KMS-11 (cell line): ENCODE data around the gene MUC5AC.
"Not testable (repeated sequence)": the region's sequence is repeated elsewhere in the genome, so short reads cannot be mapped to it uniquely, and the experiment has no call there.

Experiments
- H2AFZ ChIP-seq: fragments of 200-600 bp; sonication (generic); 2 replicates; pipeline ENCODE4 v1.6.1; 2016; ENCODE audit warnings: antibody characterized with exemption, mixed run types, low read depth
- H3K27ac ChIP-seq: fragments of 200-600 bp; sonication (generic); 2 replicates; pipeline ENCODE4 v1.6.1; 2016; ENCODE audit warnings: mild to moderate bottlenecking, mixed run types
- H3K27me3 ChIP-seq: fragments of 200-600 bp; sonication (generic); 2 replicates; pipeline ENCODE4 v1.6.1; 2017; ENCODE audit warnings: mild to moderate bottlenecking, low read depth, mixed run types, moderate library complexity; ENCODE audit not compliant: insufficient read depth
- H3K36me3 ChIP-seq: fragments of 200-600 bp; sonication (generic); 2 replicates; pipeline ENCODE4 v1.6.1; 2017; ENCODE audit warnings: mild to moderate bottlenecking, mixed run types; ENCODE audit not compliant: insufficient read depth
- H3K4me1 ChIP-seq: fragments of 200-600 bp; sonication (generic); 2 replicates; pipeline ENCODE4 v1.6.1; 2016; ENCODE audit warnings: mild to moderate bottlenecking, low read depth, mixed run types; ENCODE audit not compliant: poor library complexity, severe bottlenecking
- H3K4me2 ChIP-seq: fragments of 200-600 bp; sonication (generic); 2 replicates; pipeline ENCODE4 v1.7.0; 2016; ENCODE audit warnings: mild to moderate bottlenecking, mixed run types
- H3K4me3 ChIP-seq: fragments of 200-600 bp; sonication (generic); IDR thresholded peaks from 2 replicates; pipeline ENCODE4 v1.6.1; 2017; ENCODE audit warnings: low read depth, low read length, mixed read lengths; ENCODE audit not compliant: insufficient read depth
- H3K79me2 ChIP-seq: fragments of 200-600 bp; sonication (generic); 2 replicates; pipeline ENCODE4 v1.6.1; 2016; ENCODE audit warnings: low read depth, mixed run types; ENCODE audit not compliant: insufficient read depth
- H3K9ac ChIP-seq: fragments of 200-600 bp; sonication (generic); 2 replicates; pipeline ENCODE4 v1.6.1; 2016; ENCODE audit warnings: mild to moderate bottlenecking, mixed run types
- H4K20me1 ChIP-seq: fragments of 200-600 bp; sonication (generic); 2 replicates; pipeline ENCODE4 v1.6.1; 2016; ENCODE audit warnings: mild to moderate bottlenecking, mixed run types; ENCODE audit not compliant: insufficient read depth
- TF ChIP-seq, protein P1 (sequence below): fragments of 200-600 bp; sonication (generic); conservative IDR thresholded peaks from 2 replicates; pipeline ENCODE4 v1.6.1; 2017; ENCODE audit warnings: low read depth, mild to moderate bottlenecking, antibody characterized with exemption, low read length, moderate library complexity, mixed read lengths

The MUC5AC gene

DNA sequence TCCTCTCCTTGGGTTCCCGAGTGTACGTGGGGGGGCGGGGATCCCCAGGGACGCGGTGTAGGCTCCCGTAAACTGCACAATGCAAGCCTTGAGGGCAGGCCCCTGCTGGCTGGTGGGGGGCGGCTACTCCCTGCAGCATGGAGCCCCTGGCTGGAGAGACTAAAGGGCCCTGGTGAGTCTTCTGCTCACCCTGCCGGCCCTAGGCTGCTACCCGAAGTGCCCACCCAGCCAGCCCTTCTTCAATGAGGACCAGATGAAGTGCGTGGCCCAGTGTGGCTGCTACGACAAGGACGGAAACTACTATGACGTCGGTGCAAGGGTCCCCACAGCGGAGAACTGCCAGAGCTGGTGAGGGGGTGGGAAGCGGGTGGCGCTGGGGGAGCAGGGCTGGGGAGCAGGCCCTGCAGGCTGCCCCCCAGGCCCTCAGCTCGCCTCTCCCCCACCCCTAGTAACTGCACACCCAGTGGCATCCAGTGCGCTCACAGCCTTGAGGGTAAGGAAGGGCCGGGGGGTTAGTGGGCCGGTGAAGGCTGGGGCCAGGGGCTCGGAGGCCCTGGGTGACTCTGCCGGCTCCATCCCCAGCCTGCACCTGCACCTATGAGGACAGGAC is 81.9 kb downstream of the MUC5AC start:
- H4K20me1 ChIP-seq = no peaks in the 10 kb centered on the region

DNA sequence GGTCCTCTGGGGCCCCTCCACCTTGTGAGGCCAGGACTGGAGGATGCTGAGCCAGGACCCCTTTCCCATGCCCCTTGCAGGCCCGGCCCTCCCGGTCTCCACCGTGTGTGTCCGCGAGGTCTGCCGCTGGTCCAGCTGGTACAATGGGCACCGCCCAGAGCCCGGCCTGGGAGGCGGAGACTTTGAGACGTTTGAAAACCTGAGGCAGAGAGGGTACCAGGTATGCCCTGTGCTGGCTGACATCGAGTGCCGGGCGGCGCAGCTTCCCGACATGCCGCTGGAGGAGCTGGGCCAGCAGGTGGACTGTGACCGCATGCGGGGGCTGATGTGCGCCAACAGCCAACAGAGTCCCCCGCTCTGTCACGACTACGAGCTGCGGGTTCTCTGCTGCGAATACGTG is 83.0 kb downstream of the MUC5AC start:
- Histone ChIP-seq H3K4me1 (no peaks in the 10 kb centered on the region), H3K4me2 (no peak overlapping the region), H3K79me2 (no peaks in the 10 kb centered on the region), H3K27ac (no peak overlapping the region), H3K27me3 (peaks cover 27% of the 10 kb centered on the region), H3K9ac (no peak overlapping the region), H2AFZ (no peak overlapping the region), H3K36me3 (no peaks in the 10 kb centered on the region), H4K20me1 (no peaks in the 10 kb centered on the region), H3K4me3 (no peak overlapping the region)
- TF ChIP-seq, protein P1, sequence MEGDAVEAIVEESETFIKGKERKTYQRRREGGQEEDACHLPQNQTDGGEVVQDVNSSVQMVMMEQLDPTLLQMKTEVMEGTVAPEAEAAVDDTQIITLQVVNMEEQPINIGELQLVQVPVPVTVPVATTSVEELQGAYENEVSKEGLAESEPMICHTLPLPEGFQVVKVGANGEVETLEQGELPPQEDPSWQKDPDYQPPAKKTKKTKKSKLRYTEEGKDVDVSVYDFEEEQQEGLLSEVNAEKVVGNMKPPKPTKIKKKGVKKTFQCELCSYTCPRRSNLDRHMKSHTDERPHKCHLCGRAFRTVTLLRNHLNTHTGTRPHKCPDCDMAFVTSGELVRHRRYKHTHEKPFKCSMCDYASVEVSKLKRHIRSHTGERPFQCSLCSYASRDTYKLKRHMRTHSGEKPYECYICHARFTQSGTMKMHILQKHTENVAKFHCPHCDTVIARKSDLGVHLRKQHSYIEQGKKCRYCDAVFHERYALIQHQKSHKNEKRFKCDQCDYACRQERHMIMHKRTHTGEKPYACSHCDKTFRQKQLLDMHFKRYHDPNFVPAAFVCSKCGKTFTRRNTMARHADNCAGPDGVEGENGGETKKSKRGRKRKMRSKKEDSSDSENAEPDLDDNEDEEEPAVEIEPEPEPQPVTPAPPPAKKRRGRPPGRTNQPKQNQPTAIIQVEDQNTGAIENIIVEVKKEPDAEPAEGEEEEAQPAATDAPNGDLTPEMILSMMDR = no peak

More for the DNA sequence above, 81.9 kb downstream of the MUC5AC start:
- H3K36me3 ChIP-seq = no peaks in the 10 kb centered on the region
- no peaks in the 10 kb centered on the region for H3K79me2 ChIP-seq
- H3K27ac ChIP-seq = no peak overlapping the region
- H3K4me3 ChIP-seq = no peak overlapping the region
- TF ChIP-seq, protein P1 = no peak
- peaks cover 37% of the 10 kb centered on the region for H3K27me3 ChIP-seq
- H3K4me2 ChIP-seq = no peak overlapping the region
- H3K4me1 ChIP-seq = no peaks in the 10 kb centered on the region
- H3K9ac ChIP-seq = no peak overlapping the region
- no peak overlapping the region for H2AFZ ChIP-seq

GRCh38 chr11:1241706-1242105 is 84.0 kb downstream of the MUC5AC start:
- H3K9ac ChIP-seq = no peak overlapping the region
- H3K4me1 ChIP-seq = no peaks in the 10 kb centered on the region
- H3K4me3 ChIP-seq = no peak overlapping the region
- no peaks in the 10 kb centered on the region for H4K20me1 ChIP-seq
- TF ChIP-seq, protein P1 = no peak
- H3K36me3 ChIP-seq = no peaks in the 10 kb centered on the region
- no peak overlapping the region for H3K27ac ChIP-seq
- no peaks in the 10 kb centered on the region for H3K79me2 ChIP-seq
- no peak overlapping the region for H2AFZ ChIP-seq
- H3K4me2 ChIP-seq = no peak overlapping the region
- peaks cover 20% of the 10 kb centered on the region; the same call in 1 of the 2 replicates for H3K27me3 ChIP-seq

DNA sequence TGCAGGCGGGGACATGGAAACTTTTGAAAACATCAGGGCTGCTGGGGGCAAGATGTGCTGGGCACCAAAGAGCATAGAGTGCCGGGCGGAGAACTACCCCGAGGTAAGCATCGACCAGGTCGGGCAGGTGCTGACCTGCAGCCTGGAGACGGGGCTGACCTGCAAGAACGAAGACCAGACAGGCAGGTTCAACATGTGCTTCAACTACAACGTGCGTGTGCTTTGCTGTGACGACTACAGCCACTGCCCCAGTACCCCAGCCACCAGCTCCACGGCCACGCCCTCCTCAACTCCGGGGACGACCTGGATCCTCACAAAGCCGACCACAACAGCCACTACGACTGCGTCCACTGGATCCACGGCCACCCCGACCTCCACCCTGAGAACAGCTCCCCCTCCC is 84.5 kb downstream of the MUC5AC start:
- no peak overlapping the region for H2AFZ ChIP-seq
- H4K20me1 ChIP-seq = no peaks in the 10 kb centered on the region
- no peaks in the 10 kb centered on the region for H3K4me1 ChIP-seq
- no peaks in the 10 kb centered on the region for H3K36me3 ChIP-seq
- no peak overlapping the region for H3K4me3 ChIP-seq
- H3K79me2 ChIP-seq = no peaks in the 10 kb centered on the region
- H3K9ac ChIP-seq = no peak overlapping the region
- TF ChIP-seq, protein P1 = no peak
- no peak overlapping the region for H3K4me2 ChIP-seq
- peaks cover 18% of the 10 kb centered on the region; the same call in 1 of the 2 replicates for H3K27me3 ChIP-seq
- H3K27ac ChIP-seq = no peak overlapping the region

DNA sequence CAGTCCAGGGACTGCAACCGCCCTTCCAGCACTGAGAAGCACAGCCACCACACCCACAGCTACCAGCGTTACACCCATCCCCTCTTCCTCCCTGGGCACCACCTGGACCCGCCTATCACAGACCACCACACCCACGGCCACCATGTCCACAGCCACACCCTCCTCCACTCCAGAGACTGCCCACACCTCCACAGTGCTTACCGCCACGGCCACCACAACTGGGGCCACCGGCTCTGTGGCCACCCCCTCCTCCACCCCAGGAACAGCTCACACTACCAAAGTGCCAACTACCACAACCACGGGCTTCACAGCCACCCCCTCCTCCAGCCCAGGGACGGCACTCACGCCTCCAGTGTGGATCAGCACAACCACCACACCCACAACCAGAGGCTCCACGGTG is 85.0 kb downstream of the MUC5AC start:
- H3K4me2 ChIP-seq, H3K4me1 ChIP-seq, H3K79me2 ChIP-seq, H4K20me1 ChIP-seq, H2AFZ ChIP-seq, H3K27ac ChIP-seq, H3K36me3 ChIP-seq, H3K9ac ChIP-seq, H3K4me3 ChIP-seq: not testable (repeated sequence)
- H3K27me3 ChIP-seq = peaks cover 17% of the 10 kb centered on the region; the same call in 1 of the 2 replicates

- H3K36me3 ChIP-seq, H4K20me1 ChIP-seq, H3K9ac ChIP-seq, H2AFZ ChIP-seq, H3K27ac ChIP-seq, H3K4me1 ChIP-seq, H3K4me3 ChIP-seq, H3K4me2 ChIP-seq, H3K79me2 ChIP-seq, H3K27me3 ChIP-seq: not testable (repeated sequence)
Measured at GRCh38 chr11:1243521-1243920, 85.8 kb downstream of the MUC5AC start.

DNA sequence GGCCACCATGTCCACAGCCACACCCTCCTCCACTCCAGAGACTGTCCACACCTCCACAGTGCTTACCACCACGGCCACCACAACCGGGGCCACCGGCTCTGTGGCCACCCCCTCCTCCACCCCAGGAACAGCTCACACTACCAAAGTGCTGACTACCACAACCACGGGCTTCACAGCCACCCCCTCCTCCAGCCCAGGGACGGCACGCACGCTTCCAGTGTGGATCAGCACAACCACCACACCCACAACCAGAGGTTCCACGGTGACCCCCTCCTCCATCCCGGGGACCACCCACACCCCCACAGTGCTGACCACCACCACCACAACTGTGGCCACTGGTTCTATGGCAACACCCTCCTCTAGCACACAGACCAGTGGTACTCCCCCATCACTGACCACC is 86.8 kb downstream of the MUC5AC start:
- not testable (repeated sequence) for H3K4me3 ChIP-seq, H4K20me1 ChIP-seq, H3K9ac ChIP-seq, H3K36me3 ChIP-seq, H3K4me1 ChIP-seq, H3K27me3 ChIP-seq, H3K4me2 ChIP-seq, H2AFZ ChIP-seq, H3K79me2 ChIP-seq, H3K27ac ChIP-seq
